A673 (cell line): Measurements from ENCODE around the gene CHTOP. TPM values are rescaled to one million over a fixed set of nuclear protein-coding genes. Genes with fewer than 3 reads are reported as not detected.

Experiments
- BruUV-seq: library from RNA; stranded (reverse); fragments of 400-500 nt; replicated peaks from 2 replicates; lab custom pipeline; 2021; lab: Mats Ljungman, UMichigan
- CTCF ChIA-PET: fragments of 300-600 bp; sonication (Branson Sonifier 250); formaldehyde crosslinking; loops from one replicate; lab custom pipeline; 2022; ENCODE audit warnings: antibody characterized with exemption; lab: Charles Lee
- POLR2A ChIA-PET: fragments of 300-600 bp; sonication (Branson Sonifier 250); formaldehyde crosslinking; loops from one replicate; lab custom pipeline; 2022; ENCODE audit warnings: antibody characterized with exemption; ENCODE audit not compliant: low non-redundant PET; lab: Charles Lee
- DNase-seq: peaks from one replicate; pipeline ENCODE4 v3.0.0-alpha.2; 2015; ENCODE audit warnings: low spot score
- H3K27ac ChIP-seq: fragments of 200-600 bp; sonication (generic); 2 replicates; pipeline ENCODE4 v1.5.1; 2016; ENCODE audit warnings: mixed run types, low read depth, mild to moderate bottlenecking, mixed read lengths, antibody characterized with exemption, low read length; ENCODE audit not compliant: poor library complexity, severe bottlenecking
- H3K27me3 ChIP-seq: fragments of 200-600 bp; sonication (generic); replicated peaks from 2 replicates; pipeline ENCODE4 v1.6.1; 2017; ENCODE audit warnings: mixed run types, low read depth, mild to moderate bottlenecking, mixed read lengths, antibody characterized with exemption, low read length; ENCODE audit not compliant: insufficient read depth, poor library complexity
- H3K36me3 ChIP-seq: fragments of 200-600 bp; sonication (generic); 2 replicates; pipeline ENCODE4 v1.6.1; 2016; ENCODE audit warnings: mixed run types, mild to moderate bottlenecking, mixed read lengths, antibody characterized with exemption, low read length; ENCODE audit not compliant: insufficient read depth, poor library complexity, severe bottlenecking
- H3K4me1 ChIP-seq: fragments of 200-600 bp; sonication (generic); 2 replicates; pipeline ENCODE4 v1.6.1; 2017; ENCODE audit warnings: mixed run types, mild to moderate bottlenecking, mixed read lengths, antibody characterized with exemption, low read length; ENCODE audit not compliant: insufficient read depth, poor library complexity, severe bottlenecking
- H3K4me3 ChIP-seq: fragments of 200-600 bp; sonication (generic); 2 replicates; pipeline ENCODE4 v1.5.1; 2016; ENCODE audit warnings: low read depth, mixed run types, mild to moderate bottlenecking, mixed read lengths, low read length; ENCODE audit not compliant: poor library complexity, severe bottlenecking
- H3K9me3 ChIP-seq: fragments of 200-600 bp; sonication (generic); 2 replicates; pipeline ENCODE4 v1.6.1; 2016; ENCODE audit warnings: mixed run types, low read depth, mild to moderate bottlenecking, mixed read lengths, antibody characterized with exemption, low read length; ENCODE audit not compliant: poor library complexity, severe bottlenecking
- CTCF ChIP-seq: fragments of 300-800, 200-600 bp; sonication (generic); conservative IDR thresholded peaks from 2 replicates; pipeline ENCODE4 v1.5.1; 2017; ENCODE audit warnings: low read depth, mild to moderate bottlenecking, antibody characterized with exemption, low read length, moderate library complexity, mixed read lengths
- EZH2 ChIP-seq: fragments of 200-600 bp; sonication (generic); IDR thresholded peaks from 2 replicates; pipeline ENCODE4 v1.6.1; 2017; ENCODE audit warnings: borderline replicate concordance, low read depth, mild to moderate bottlenecking, mixed read lengths, antibody characterized with exemption, low read length; ENCODE audit not compliant: poor library complexity, severe bottlenecking
- intact Hi-C: fragments of 100-400 bp; cut with micrococcal nuclease; formaldehyde crosslinking; loops from one replicate; pipeline ENCODE4 v1.10.0; 2022; ENCODE audit not compliant: unreplicated experiment
- total RNA-seq: library from RNA; stranded (reverse); gene quantifications from 2 replicates; pipeline ENCODE4 v1.2.3, GENCODE V29; 2021

Gene CHTOP
- total RNA-seq, 1 experiment from 2014 or later: 101 TPM

- H3K27ac ChIP-seq: peak overlapping the region; percentile 79
- peaks cover 13% of the 10 kb centered on the region for H3K4me1 ChIP-seq
- no peaks in the 10 kb centered on the region for H3K27me3 ChIP-seq
- POLR2A ChIA-PET: interaction anchor here (0.6 kb wide), 1 partner anchor 514 kb away, joined by 10 read pairs; no protein-coding TSS in a partner anchor
- DNase-seq: no peak
- intact Hi-C loops: no loop called here
- H3K36me3 ChIP-seq: peaks cover 39% of the 10 kb centered on the region
- no TSS peak for BruUV-seq
- CTCF ChIA-PET: no interaction called here
- TF ChIP-seq CTCF (no peak), EZH2 (no peak)
- no peaks in the 10 kb centered on the region for H3K9me3 ChIP-seq
- peak overlapping the region; percentile 67 for H3K4me3 ChIP-seq
These were observed 25.8 kb downstream of the CHTOP start for GRCh38 chr1:153659656-153660055.

GRCh38 chr1:153661111-153661708 lies 27.3 kb downstream of the CHTOP start:
- peak overlapping the region; percentile 65 for H3K27ac ChIP-seq
- DNase-seq: peak; percentile 46
- no peak for TF ChIP-seq CTCF
- TF ChIP-seq EZH2: no peak
- intact Hi-C loops: no loop called here
- H3K27me3 ChIP-seq: no peaks in the 10 kb centered on the region
- CTCF ChIA-PET: no interaction called here
- no peak overlapping the region for H3K4me3 ChIP-seq
- no peaks in the 10 kb centered on the region for H3K9me3 ChIP-seq
- TSS peak; percentile 6 for BruUV-seq
- POLR2A ChIA-PET: interaction anchor here (0.6 kb wide), 1 partner anchor 306 kb away, joined by 6 read pairs; no protein-coding TSS in a partner anchor
- H3K36me3 ChIP-seq: peaks cover 55% of the 10 kb centered on the region
- H3K4me1 ChIP-seq: peaks cover 13% of the 10 kb centered on the region

GRCh38 chr1:153662269-153662668 lies 28.4 kb downstream of the CHTOP start:
- intact Hi-C loops: no loop called here
- POLR2A ChIA-PET: no interaction called here
- Histone ChIP-seq H3K27me3 (no peaks in the 10 kb centered on the region), H3K27ac (peak overlapping the region; percentile 65), H3K4me3 (no peak overlapping the region), H3K9me3 (no peaks in the 10 kb centered on the region), H3K36me3 (peaks cover 65% of the 10 kb centered on the region), H3K4me1 (peaks cover 13% of the 10 kb centered on the region)
- CTCF ChIA-PET: no interaction called here
- BruUV-seq: TSS peak; percentile 73
- TF ChIP-seq EZH2: no peak
- no peak for TF ChIP-seq CTCF
- DNase-seq: no peak
